C4-2B (cell line): Measurements from ENCODE around the gene PDS5A.

Experiments
- CTCF ChIP-seq: fragments of 450-650 bp; conservative IDR thresholded peaks from 2 replicates; pipeline ENCODE4 v1.5.1; 2017; ENCODE audit warnings: mild to moderate bottlenecking
- ZFX ChIP-seq: fragments of 450-650 bp; IDR thresholded peaks from 2 replicates; pipeline ENCODE4 v1.6.1; 2017

GRCh38 chr4:39825090-39825489 is 152.6 kb downstream of the PDS5A start:
- TF ChIP-seq CTCF (no peak), ZFX (no peak)
